Upper lobe of left lung (tissue), 4 donors: ENCODE data around the gene CRYAA.

ENCODE experiments used
- CTCF ChIP-seq, 6 experiments: fragments of 450-650 bp in 4 of 6; fragments of 200-600 bp in 2 of 6; sonication (generic) in 2 of 6; IDR thresholded peaks; one replicate each; pipeline ENCODE4 v1.5.1; 2016 to 2019; ENCODE audit warnings: antibody characterized with exemption in 6 of 6
- POLR2AphosphoS5 ChIP-seq, 2 donors: sonication (generic); formaldehyde crosslinking; IDR thresholded peaks; one replicate each; pipeline ENCODE4 v1.5.1; 2017; ENCODE audit warnings: antibody characterized with exemption in 2 of 2

GRCh38 chr21:43188592-43189210, 19.9 kb downstream of the CRYAA start:
- TF ChIP-seq POLR2AphosphoS5 (IDR thresholded peaks at IDR 0.05), result no peak
- no peak for TF ChIP-seq CTCF (IDR thresholded peaks at IDR 0.05)
